ENCODE measurements around the gene KCNV2.
A peak's percentile ranks its signal among the peaks of the same experiment; 100 is the strongest.
"Not testable (repeated sequence)": the region's sequence is repeated elsewhere in the genome, so short reads cannot be mapped to it uniquely, and the experiment has no call there.

KCNV2 gene

GRCh38 chr9:2707256-2707655 lies 10.1 kb upstream of the KCNV2 start:
- H3K27me3 ChIP-seq (ENCODE audit: insufficient read depth, low read length, poor library complexity); H4K5ac ChIP-seq (ENCODE audit: low read length); H3K18ac ChIP-seq (ENCODE audit: low read length); H3K23ac ChIP-seq (ENCODE audit: low read length); H3K79me1 ChIP-seq (ENCODE audit: low read length); H3K36me3 ChIP-seq (ENCODE audit: control insufficient read depth, insufficient read depth, low read length); DNase-seq; H3K4me3 ChIP-seq (ENCODE audit: low read length); H3K27ac ChIP-seq (ENCODE audit: low read depth, low read length); H3K79me2 ChIP-seq (ENCODE audit: control insufficient read depth, insufficient read depth, low read length); H4K8ac ChIP-seq (ENCODE audit: low read depth, low read length); H2BK15ac ChIP-seq (replicated peaks; ENCODE audit: low read depth); H2AK5ac ChIP-seq (ENCODE audit: low read length); H3K56ac ChIP-seq (ENCODE audit: low read length); H3K9ac ChIP-seq (ENCODE audit: low read length); H2BK5ac ChIP-seq (ENCODE audit: low read length); H2BK120ac ChIP-seq (ENCODE audit: low read depth, low read length); H3K4me2 ChIP-seq (ENCODE audit: low read length); H3K4ac ChIP-seq (ENCODE audit: low read depth, low read length): not testable (repeated sequence)
- no CpG with 5 or more reads among the region's 3 CpGs for WGBS (ENCODE audit: extremely low coverage, insufficient coverage, low lambda C conversion rate)
- H3K4me1 ChIP-seq (ENCODE audit: control insufficient read depth, low read depth, low read length), result peaks cover 11% of the 10 kb centered on the region

- no peaks in the 10 kb centered on the region for H3K36me3 ChIP-seq (ENCODE audit: control insufficient read depth, insufficient read depth, low read length)
- no CpG with 5 or more reads among the region's 2 CpGs for WGBS (ENCODE audit: extremely low coverage, insufficient coverage, low lambda C conversion rate)
- H2AK5ac ChIP-seq (ENCODE audit: low read length), result no peak overlapping the region
- H3K9ac ChIP-seq (ENCODE audit: low read length), result no peak overlapping the region
- no peak overlapping the region for H3K23ac ChIP-seq (ENCODE audit: low read length)
- H3K4me3 ChIP-seq (ENCODE audit: low read length), result no peak overlapping the region
- no peak overlapping the region for H4K8ac ChIP-seq (ENCODE audit: low read depth, low read length)
- H3K79me1 ChIP-seq (ENCODE audit: low read length), result no peaks in the 10 kb centered on the region
- no peak overlapping the region for H2BK5ac ChIP-seq (ENCODE audit: low read length)
- no peak overlapping the region for H3K4ac ChIP-seq (ENCODE audit: low read depth, low read length)
- no peaks in the 10 kb centered on the region for H3K27me3 ChIP-seq (ENCODE audit: insufficient read depth, low read length, poor library complexity)
- no peak overlapping the region for H3K18ac ChIP-seq (ENCODE audit: low read length)
- no peak overlapping the region for H3K56ac ChIP-seq (ENCODE audit: low read length)
- H3K4me2 ChIP-seq (ENCODE audit: low read length), result no peak overlapping the region
- H2BK15ac ChIP-seq (replicated peaks; ENCODE audit: low read depth), result no peak overlapping the region
- no peak overlapping the region for H4K5ac ChIP-seq (ENCODE audit: low read length)
- H3K79me2 ChIP-seq (ENCODE audit: control insufficient read depth, insufficient read depth, low read length), result no peaks in the 10 kb centered on the region
- DNase-seq, result peak; percentile 65
- no peak overlapping the region for H2BK120ac ChIP-seq (ENCODE audit: low read depth, low read length)
- H3K27ac ChIP-seq (ENCODE audit: low read depth, low read length), result no peak overlapping the region
- peaks cover 11% of the 10 kb centered on the region for H3K4me1 ChIP-seq (ENCODE audit: control insufficient read depth, low read depth, low read length)
Observed at GRCh38 chr9:2709645-2710101, 7.6 kb upstream of the KCNV2 start.

GRCh38 chr9:2711716-2712115 lies 5.6 kb upstream of the KCNV2 start:
- Histone ChIP-seq H4K5ac (ENCODE audit: low read length) (no peak overlapping the region), H3K27ac (ENCODE audit: low read depth, low read length) (no peak overlapping the region), H3K23ac (ENCODE audit: low read length) (no peak overlapping the region), H3K18ac (ENCODE audit: low read length) (no peak overlapping the region), H3K4ac (ENCODE audit: low read depth, low read length) (no peak overlapping the region), H2BK120ac (ENCODE audit: low read depth, low read length) (no peak overlapping the region), H3K79me1 (ENCODE audit: low read length) (no peaks in the 10 kb centered on the region), H3K4me3 (ENCODE audit: low read length) (no peak overlapping the region), H3K36me3 (ENCODE audit: control insufficient read depth, insufficient read depth, low read length) (no peaks in the 10 kb centered on the region), H2BK15ac (replicated peaks; ENCODE audit: low read depth) (no peak overlapping the region), H2BK5ac (ENCODE audit: low read length) (no peak overlapping the region), H3K79me2 (ENCODE audit: control insufficient read depth, insufficient read depth, low read length) (no peaks in the 10 kb centered on the region), H3K27me3 (ENCODE audit: insufficient read depth, low read length, poor library complexity) (no peaks in the 10 kb centered on the region), H3K56ac (ENCODE audit: low read length) (no peak overlapping the region), H2AK5ac (ENCODE audit: low read length) (no peak overlapping the region), H3K9ac (ENCODE audit: low read length) (no peak overlapping the region), H4K8ac (ENCODE audit: low read depth, low read length) (peak overlapping the region; percentile 28), H3K4me1 (ENCODE audit: control insufficient read depth, low read depth, low read length) (peaks cover 11% of the 10 kb centered on the region), H3K4me2 (ENCODE audit: low read length) (no peak overlapping the region)
- no CpG with 5 or more reads among the region's 6 CpGs for WGBS (ENCODE audit: extremely low coverage, insufficient coverage, low lambda C conversion rate)
- peak; percentile 27 for DNase-seq

GRCh38 chr9:2718001-2718697 lies 839 bp downstream of the KCNV2 start:
- no peak overlapping the region for H2AK5ac ChIP-seq (ENCODE audit: low read length)
- no peak overlapping the region for H2BK5ac ChIP-seq (ENCODE audit: low read length)
- H3K27ac ChIP-seq (ENCODE audit: low read depth, low read length), result no peak overlapping the region
- no peak overlapping the region for H3K4ac ChIP-seq (ENCODE audit: low read depth, low read length)
- H3K56ac ChIP-seq (ENCODE audit: low read length), result no peak overlapping the region
- no peak overlapping the region for H3K18ac ChIP-seq (ENCODE audit: low read length)
- H3K36me3 ChIP-seq (ENCODE audit: control insufficient read depth, insufficient read depth, low read length), result no peaks in the 10 kb centered on the region
- no peak overlapping the region for H4K5ac ChIP-seq (ENCODE audit: low read length)
- H3K23ac ChIP-seq (ENCODE audit: low read length), result no peak overlapping the region
- H3K79me2 ChIP-seq (ENCODE audit: control insufficient read depth, insufficient read depth, low read length), result no peaks in the 10 kb centered on the region
- no CpG with 5 or more reads among the region's 69 CpGs for WGBS (ENCODE audit: extremely low coverage, insufficient coverage, low lambda C conversion rate)
- no peak overlapping the region for H3K9ac ChIP-seq (ENCODE audit: low read length)
- DNase-seq, result no peak
- H3K4me1 ChIP-seq (ENCODE audit: control insufficient read depth, low read depth, low read length), result no peaks in the 10 kb centered on the region
- no peak overlapping the region for H2BK15ac ChIP-seq (replicated peaks; ENCODE audit: low read depth)
- H3K27me3 ChIP-seq (ENCODE audit: insufficient read depth, low read length, poor library complexity), result no peaks in the 10 kb centered on the region
- H3K79me1 ChIP-seq (ENCODE audit: low read length), result no peaks in the 10 kb centered on the region
- H2BK120ac ChIP-seq (ENCODE audit: low read depth, low read length), result no peak overlapping the region
- no peak overlapping the region for H3K4me2 ChIP-seq (ENCODE audit: low read length)
- no peak overlapping the region for H4K8ac ChIP-seq (ENCODE audit: low read depth, low read length)
- no peak overlapping the region for H3K4me3 ChIP-seq (ENCODE audit: low read length)

- Histone ChIP-seq H2AK5ac (ENCODE audit: low read length) (no peak overlapping the region), H4K8ac (ENCODE audit: low read depth, low read length) (no peak overlapping the region), H4K5ac (ENCODE audit: low read length) (no peak overlapping the region), H2BK120ac (ENCODE audit: low read depth, low read length) (no peak overlapping the region), H3K79me2 (ENCODE audit: control insufficient read depth, insufficient read depth, low read length) (no peaks in the 10 kb centered on the region), H3K27ac (ENCODE audit: low read depth, low read length) (no peak overlapping the region), H3K4me3 (ENCODE audit: low read length) (no peak overlapping the region), H3K9ac (ENCODE audit: low read length) (no peak overlapping the region), H2BK15ac (replicated peaks; ENCODE audit: low read depth) (no peak overlapping the region), H3K56ac (ENCODE audit: low read length) (no peak overlapping the region), H3K23ac (ENCODE audit: low read length) (no peak overlapping the region), H3K4ac (ENCODE audit: low read depth, low read length) (no peak overlapping the region), H3K27me3 (ENCODE audit: insufficient read depth, low read length, poor library complexity) (no peaks in the 10 kb centered on the region), H3K4me1 (ENCODE audit: control insufficient read depth, low read depth, low read length) (no peaks in the 10 kb centered on the region), H3K4me2 (ENCODE audit: low read length) (no peak overlapping the region), H3K36me3 (ENCODE audit: control insufficient read depth, insufficient read depth, low read length) (no peaks in the 10 kb centered on the region), H2BK5ac (ENCODE audit: low read length) (no peak overlapping the region), H3K79me1 (ENCODE audit: low read length) (no peaks in the 10 kb centered on the region), H3K18ac (ENCODE audit: low read length) (no peak overlapping the region)
- DNase-seq, result no peak
- no CpG with 5 or more reads among the region's 29 CpGs for WGBS (ENCODE audit: extremely low coverage, insufficient coverage, low lambda C conversion rate)
Observed at GRCh38 chr9:2718698-2719033, 1.4 kb downstream of the KCNV2 start.

- Histone ChIP-seq H3K27me3 (ENCODE audit: insufficient read depth, low read length, poor library complexity) (no peaks in the 10 kb centered on the region), H3K4me1 (ENCODE audit: control insufficient read depth, low read depth, low read length) (no peaks in the 10 kb centered on the region), H3K79me2 (ENCODE audit: control insufficient read depth, insufficient read depth, low read length) (no peaks in the 10 kb centered on the region), H3K9ac (ENCODE audit: low read length) (no peak overlapping the region), H4K8ac (ENCODE audit: low read depth, low read length) (no peak overlapping the region), H3K36me3 (ENCODE audit: control insufficient read depth, insufficient read depth, low read length) (no peaks in the 10 kb centered on the region), H3K4me3 (ENCODE audit: low read length) (no peak overlapping the region), H3K27ac (ENCODE audit: low read depth, low read length) (no peak overlapping the region), H2BK5ac (ENCODE audit: low read length) (no peak overlapping the region), H3K56ac (ENCODE audit: low read length) (no peak overlapping the region), H3K4ac (ENCODE audit: low read depth, low read length) (no peak overlapping the region), H3K79me1 (ENCODE audit: low read length) (no peaks in the 10 kb centered on the region), H2BK15ac (replicated peaks; ENCODE audit: low read depth) (no peak overlapping the region), H4K5ac (ENCODE audit: low read length) (no peak overlapping the region), H3K23ac (ENCODE audit: low read length) (no peak overlapping the region), H3K18ac (ENCODE audit: low read length) (no peak overlapping the region), H3K4me2 (ENCODE audit: low read length) (no peak overlapping the region), H2BK120ac (ENCODE audit: low read depth, low read length) (no peak overlapping the region), H2AK5ac (ENCODE audit: low read length) (no peak overlapping the region)
- WGBS (ENCODE audit: extremely low coverage, insufficient coverage, low lambda C conversion rate), result no CpG with 5 or more reads among the region's 1 CpG
- DNase-seq, result no peak
Observed at GRCh38 chr9:2720179-2720654, 2.9 kb downstream of the KCNV2 start.

Data from mesendoderm (in vitro differentiated cells).